GM23338 (cell line): ENCODE measurements around the gene HRK.

Experiments used
- CTCF ChIP-seq, 2 experiments: fragments of 200-600 bp in 1 of 2; sonication (generic) in 1 of 2; conservative IDR thresholded peaks; 2 replicates each; pipeline versions ENCODE4 v1.5.1 to v1.6.1; 2016 to 2017; ENCODE audit warnings: antibody characterized with exemption in 2 of 2, low read depth in 2 of 2, mild to moderate bottlenecking in 2 of 2, moderate library complexity in 1 of 2
- ETS1 ChIP-seq: IDR thresholded peaks from 2 replicates; pipeline ENCODE4 v1.6.1; 2016; ENCODE audit warnings: antibody characterized with exemption
- EZH2 ChIP-seq: fragments of 200-600 bp; sonication (generic); IDR thresholded peaks from one replicate; pipeline ENCODE4 v1.8.0; 2017; ENCODE audit warnings: antibody characterized with exemption, mild to moderate bottlenecking, low read depth; ENCODE audit not compliant: unreplicated experiment
- EZH2phosphoT487 ChIP-seq: fragments of 200-600 bp; sonication (generic); IDR thresholded peaks from one replicate; pipeline ENCODE4 v1.8.1; 2018; ENCODE audit warnings: antibody characterized with exemption; ENCODE audit not compliant: unreplicated experiment
- NANOG ChIP-seq: IDR thresholded peaks from 2 replicates; pipeline ENCODE4 v1.6.1; 2016; ENCODE audit warnings: antibody characterized with exemption, borderline replicate concordance
- POLR2AphosphoS5 ChIP-seq: IDR thresholded peaks from 2 replicates; pipeline ENCODE4 v1.6.1; 2016; ENCODE audit warnings: antibody characterized with exemption, low read depth
- REST ChIP-seq: IDR thresholded peaks from one replicate; pipeline ENCODE4 v1.6.1; 2018; ENCODE audit warnings: antibody characterized with exemption; ENCODE audit not compliant: unreplicated experiment

GRCh38 chr12:116919706-116920485 is 38.7 kb upstream of the HRK start:
- TF ChIP-seq EZH2phosphoT487 (no peak), CTCF (conservative IDR thresholded peaks at IDR 0.05; ENCODE audit: low read depth in 2 of 2) (no peak), NANOG (no peak), POLR2AphosphoS5 (no peak), ETS1 (no peak), EZH2 (no peak), REST (no peak)
